ENCODE results near the gene U2AF2. TPM values are rescaled to one million over a fixed set of nuclear protein-coding genes. Genes with fewer than 3 reads are reported as not detected.

Gene U2AF2
- total RNA-seq, 1 experiment from 2014 or later, result 183 TPM

DNA sequence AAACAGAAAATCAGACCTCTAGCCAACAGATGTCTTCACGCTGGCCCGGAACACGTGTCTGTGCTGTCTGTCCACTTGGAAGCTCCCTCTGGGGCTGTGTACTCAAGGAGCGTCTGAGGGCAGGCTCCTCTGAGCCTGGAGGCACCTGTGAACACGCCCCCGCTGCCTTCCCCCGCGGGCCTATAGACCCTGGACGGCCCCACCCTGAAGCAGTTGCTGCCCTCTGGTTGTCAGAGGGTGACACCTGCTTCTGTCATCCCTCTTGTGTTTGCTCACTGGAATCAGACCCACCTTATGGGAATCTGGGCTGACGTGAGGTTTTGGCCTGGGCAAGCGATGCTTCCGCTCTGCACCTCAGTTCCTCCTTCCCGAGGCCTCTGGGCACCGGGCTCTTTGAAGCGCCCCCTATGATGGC, 39.4 kb downstream of the U2AF2 start:
- no peak for DNase-seq (ENCODE audit: low read depth in 1 of 2, low spot score in 2 of 2)
- Histone ChIP-seq H3K27me3 (replicated peaks) (no peaks in the 10 kb centered on the region), H3K27ac (no peak overlapping the region), H3K9me3 (replicated peaks) (no peaks in the 10 kb centered on the region), H3K4me1 (replicated peaks) (no peaks in the 10 kb centered on the region), H3K36me3 (peaks cover 65% of the 10 kb centered on the region), H3K4me3 (no peak overlapping the region)

DNA sequence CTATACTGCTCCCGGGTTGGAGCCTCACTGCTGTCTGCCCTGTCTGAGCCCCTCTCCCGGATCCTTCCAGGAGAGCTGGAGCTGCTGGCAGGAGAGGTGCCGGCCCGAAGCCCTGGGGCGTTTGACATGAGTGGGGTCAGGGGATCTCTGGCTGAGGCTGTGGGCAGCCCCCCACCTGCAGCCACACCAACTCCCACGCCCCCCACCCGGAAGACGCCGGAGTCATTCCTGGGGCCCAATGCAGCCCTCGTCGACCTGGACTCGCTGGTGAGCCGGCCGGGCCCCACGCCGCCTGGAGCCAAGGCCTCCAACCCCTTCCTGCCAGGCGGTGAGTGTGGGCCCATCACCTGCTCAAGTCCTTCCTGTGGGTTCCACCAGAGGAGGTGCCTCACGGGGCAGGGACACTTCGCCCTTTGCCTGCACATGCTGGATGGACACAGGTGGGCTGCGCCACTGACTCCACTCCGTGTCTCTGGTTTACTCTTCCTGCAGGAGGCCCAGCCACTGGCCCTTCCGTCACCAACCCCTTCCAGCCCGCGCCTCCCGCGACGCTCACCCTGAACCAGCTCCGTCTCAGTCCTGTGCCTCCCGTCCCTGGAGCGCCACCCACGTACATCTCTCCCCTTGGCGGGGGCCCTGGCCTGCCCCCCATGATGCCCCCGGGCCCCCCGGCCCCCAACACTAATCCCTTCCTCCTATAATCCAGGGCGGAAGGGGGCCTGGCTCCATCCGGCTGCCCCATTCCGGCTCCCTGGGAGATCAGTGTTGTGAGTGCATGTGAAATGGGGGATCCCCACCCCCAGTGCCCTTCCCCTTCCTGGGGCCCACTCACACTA, 40.0 kb downstream of the U2AF2 start:
- Histone ChIP-seq H3K36me3 (peaks cover 59% of the 10 kb centered on the region), H3K27me3 (replicated peaks) (no peaks in the 10 kb centered on the region), H3K9me3 (replicated peaks) (no peaks in the 10 kb centered on the region), H3K4me1 (replicated peaks) (no peaks in the 10 kb centered on the region), H3K4me3 (no peak overlapping the region), H3K27ac (no peak overlapping the region)
- no peak for DNase-seq (ENCODE audit: low read depth in 1 of 2, low spot score in 2 of 2)

DNA sequence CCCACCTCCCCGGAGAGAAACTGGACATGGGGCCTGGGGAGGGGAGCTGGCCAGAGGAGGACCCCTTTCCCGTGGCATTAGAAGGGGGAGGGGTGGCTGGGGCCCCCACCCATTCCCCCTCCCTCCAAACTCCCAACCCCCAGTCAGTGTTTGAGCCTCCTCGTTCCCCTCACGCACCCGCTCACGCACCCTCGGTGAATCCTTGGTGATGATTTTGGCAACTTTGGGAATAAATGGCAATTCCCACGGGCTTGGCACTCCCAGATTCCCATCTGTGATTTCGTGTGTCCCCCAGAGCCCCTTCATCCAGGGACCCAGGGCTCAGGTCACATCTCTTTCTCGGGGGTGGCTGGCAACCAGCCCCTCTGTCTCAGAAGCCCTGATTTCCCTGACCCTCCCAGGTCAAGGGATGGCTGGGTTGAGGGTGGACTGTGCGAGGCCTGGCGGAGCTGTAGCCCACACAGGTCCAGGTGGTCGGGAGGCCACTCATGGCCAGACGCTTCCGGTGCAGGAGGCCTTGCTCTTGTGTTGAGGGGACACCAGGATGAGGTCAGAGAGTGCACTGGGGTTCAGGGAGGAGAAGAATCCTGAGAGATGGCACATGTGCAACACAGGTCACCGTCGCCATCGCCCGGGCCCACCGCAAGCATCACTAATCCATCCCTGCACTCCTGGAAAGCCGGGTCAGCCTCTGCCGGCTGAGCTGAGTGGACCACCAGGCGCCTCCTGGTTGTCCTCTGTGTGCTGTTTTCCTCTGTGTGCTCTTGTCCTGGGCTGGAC, 40.9 kb downstream of the U2AF2 start:
- no peaks in the 10 kb centered on the region for H3K9me3 ChIP-seq (replicated peaks)
- DNase-seq (ENCODE audit: low read depth in 1 of 2, low spot score in 2 of 2), result no peak
- H3K27ac ChIP-seq, result no peak overlapping the region
- no peaks in the 10 kb centered on the region for H3K27me3 ChIP-seq (replicated peaks)
- H3K4me3 ChIP-seq, result no peak overlapping the region
- no peaks in the 10 kb centered on the region for H3K4me1 ChIP-seq (replicated peaks)
- H3K36me3 ChIP-seq, result peaks cover 51% of the 10 kb centered on the region

DNA sequence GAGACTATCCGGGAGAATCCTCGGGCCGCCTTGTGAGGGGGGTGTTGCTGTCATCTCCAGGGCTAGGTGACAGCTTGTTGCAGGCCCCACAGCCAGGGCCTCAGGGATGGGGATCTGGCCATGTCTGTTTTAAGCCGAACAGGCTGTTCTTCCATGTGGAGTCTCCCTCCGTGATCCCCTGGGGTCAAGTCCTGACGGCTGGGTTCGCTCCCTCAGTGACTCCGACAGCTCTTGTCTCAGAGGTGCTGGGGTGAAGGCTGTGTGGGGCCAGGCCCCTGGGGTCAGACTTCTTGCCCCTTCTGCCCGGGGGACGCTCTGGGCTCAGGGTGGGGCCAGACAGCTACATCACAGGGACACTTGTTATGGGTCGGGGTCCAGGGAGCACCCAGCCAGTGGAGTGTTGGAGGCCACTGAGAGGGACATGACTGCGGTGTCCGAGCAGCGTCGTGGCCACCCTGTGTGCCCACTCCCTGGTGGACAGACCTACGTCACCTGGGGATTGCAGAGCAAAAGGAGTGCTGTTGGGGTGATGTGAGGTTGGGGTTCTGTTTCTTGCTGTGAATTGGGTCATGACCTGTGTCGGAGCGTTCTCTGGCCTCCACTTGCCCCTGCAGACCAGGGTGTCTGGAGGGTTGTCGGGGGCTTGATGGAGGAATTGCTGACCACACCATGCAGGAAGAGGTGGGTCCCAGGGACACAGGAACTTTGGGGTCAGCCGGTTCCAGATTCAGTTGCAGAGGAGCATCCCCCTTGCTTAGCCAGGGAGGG, 41.6 kb downstream of the U2AF2 start:
- peaks cover 44% of the 10 kb centered on the region for H3K36me3 ChIP-seq
- H3K27me3 ChIP-seq (replicated peaks), result no peaks in the 10 kb centered on the region
- no peaks in the 10 kb centered on the region for H3K9me3 ChIP-seq (replicated peaks)
- H3K4me3 ChIP-seq, result no peak overlapping the region
- no peaks in the 10 kb centered on the region for H3K4me1 ChIP-seq (replicated peaks)
- no peak overlapping the region for H3K27ac ChIP-seq
- no peak for DNase-seq (ENCODE audit: low read depth in 1 of 2, low spot score in 2 of 2)

DNA sequence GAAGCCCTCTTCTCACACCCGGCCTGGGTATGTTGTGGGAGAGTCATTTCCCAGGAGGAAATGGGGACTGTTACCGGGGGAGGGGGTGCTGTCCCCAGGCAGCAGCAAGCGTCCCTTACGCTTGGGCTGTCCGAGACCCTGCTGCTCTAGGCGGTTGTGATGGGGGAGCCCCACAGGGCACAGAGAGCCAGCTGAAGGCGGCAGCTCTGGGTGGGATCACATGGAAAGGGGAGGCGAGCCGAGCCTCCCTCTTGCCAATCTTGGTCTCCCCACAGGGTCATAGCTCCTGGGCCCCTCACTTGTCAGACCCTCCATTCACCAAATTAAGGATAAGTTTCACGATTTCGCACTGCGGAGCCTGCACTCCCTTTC, 42.2 kb downstream of the U2AF2 start:
- Histone ChIP-seq H3K27ac (no peak overlapping the region), H3K9me3 (replicated peaks) (no peaks in the 10 kb centered on the region), H3K4me3 (no peak overlapping the region), H3K27me3 (replicated peaks) (no peaks in the 10 kb centered on the region), H3K36me3 (peaks cover 40% of the 10 kb centered on the region), H3K4me1 (replicated peaks) (no peaks in the 10 kb centered on the region)
- no peak for DNase-seq (ENCODE audit: low read depth in 1 of 2, low spot score in 2 of 2)

DNA sequence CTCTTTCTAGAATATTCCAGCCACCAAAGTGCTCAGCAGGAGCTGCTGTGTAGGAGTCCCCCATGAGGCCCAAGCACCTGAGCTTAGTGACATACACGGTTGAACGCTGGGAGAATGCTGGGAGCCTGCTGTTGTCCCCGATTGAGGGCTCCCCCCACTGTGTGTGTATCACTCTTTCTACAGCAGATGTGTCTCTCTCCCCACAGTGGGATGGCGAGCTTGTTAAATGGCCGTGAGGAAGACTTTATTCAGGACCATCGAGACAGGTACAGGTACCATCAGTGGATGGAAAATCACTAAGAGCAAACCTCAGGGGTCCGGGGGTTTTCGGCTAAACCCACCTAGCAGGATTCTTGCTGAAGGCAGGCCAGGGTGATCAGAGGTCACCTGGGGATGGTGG, 42.9 kb downstream of the U2AF2 start:
- no peaks in the 10 kb centered on the region for H3K9me3 ChIP-seq (replicated peaks)
- no peaks in the 10 kb centered on the region for H3K4me1 ChIP-seq (replicated peaks)
- DNase-seq (ENCODE audit: low read depth in 1 of 2, low spot score in 2 of 2), result no peak
- H3K4me3 ChIP-seq, result no peak overlapping the region
- peaks cover 38% of the 10 kb centered on the region for H3K36me3 ChIP-seq
- no peaks in the 10 kb centered on the region for H3K27me3 ChIP-seq (replicated peaks)
- no peak overlapping the region for H3K27ac ChIP-seq

DNA sequence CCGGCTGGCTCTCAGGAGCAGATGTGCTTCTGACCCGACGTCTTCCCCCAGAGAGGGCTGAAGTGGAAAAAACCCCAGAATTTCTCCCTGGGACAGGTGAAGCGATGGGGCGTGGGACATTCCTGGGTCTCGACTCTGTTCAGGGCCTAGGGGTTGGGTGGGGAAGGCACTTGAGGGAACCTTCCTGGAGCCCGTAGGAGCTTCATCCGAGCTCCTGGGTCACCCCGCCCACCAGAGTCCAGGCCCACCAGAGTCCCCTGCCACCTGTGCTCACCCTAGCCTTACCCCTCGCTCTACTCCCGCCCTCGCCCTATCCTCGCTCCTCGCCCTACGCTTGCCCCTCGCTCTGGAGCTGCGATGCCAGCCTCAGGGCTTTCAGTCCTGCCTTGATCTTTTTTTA, 43.4 kb downstream of the U2AF2 start:
- Histone ChIP-seq H3K27ac (no peak overlapping the region), H3K27me3 (replicated peaks) (no peaks in the 10 kb centered on the region), H3K4me1 (replicated peaks) (no peaks in the 10 kb centered on the region), H3K36me3 (peaks cover 33% of the 10 kb centered on the region), H3K4me3 (no peak overlapping the region), H3K9me3 (replicated peaks) (no peaks in the 10 kb centered on the region)
- no peak for DNase-seq (ENCODE audit: low read depth in 1 of 2, low spot score in 2 of 2)

DNA sequence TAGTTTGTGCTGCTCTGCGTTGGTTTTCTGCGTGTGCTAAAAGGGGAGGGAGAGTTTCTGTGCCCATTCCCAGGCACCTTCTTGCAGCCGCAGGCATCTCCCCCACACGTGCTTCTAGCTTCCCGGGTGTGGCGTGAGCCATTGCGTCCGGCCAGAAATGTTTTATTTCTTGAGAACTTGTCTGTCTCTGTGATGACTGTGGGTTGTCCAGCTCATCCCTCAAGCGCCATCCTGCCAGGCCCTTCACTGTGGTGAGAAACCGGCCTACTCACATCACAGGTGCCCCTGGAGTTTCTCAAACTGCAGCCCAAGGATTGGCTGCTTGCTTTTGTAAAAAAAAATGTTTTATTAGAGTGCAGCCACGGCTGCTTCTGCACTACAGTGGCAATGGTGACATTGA, 44.4 kb downstream of the U2AF2 start:
- H3K9me3 ChIP-seq (replicated peaks), result no peaks in the 10 kb centered on the region
- H3K4me1 ChIP-seq (replicated peaks), result no peaks in the 10 kb centered on the region
- H3K4me3 ChIP-seq, result no peak overlapping the region
- no peak overlapping the region for H3K27ac ChIP-seq
- no peak for DNase-seq (ENCODE audit: low read depth in 1 of 2, low spot score in 2 of 2)
- no peaks in the 10 kb centered on the region for H3K27me3 ChIP-seq (replicated peaks)
- peaks cover 26% of the 10 kb centered on the region for H3K36me3 ChIP-seq

DNA sequence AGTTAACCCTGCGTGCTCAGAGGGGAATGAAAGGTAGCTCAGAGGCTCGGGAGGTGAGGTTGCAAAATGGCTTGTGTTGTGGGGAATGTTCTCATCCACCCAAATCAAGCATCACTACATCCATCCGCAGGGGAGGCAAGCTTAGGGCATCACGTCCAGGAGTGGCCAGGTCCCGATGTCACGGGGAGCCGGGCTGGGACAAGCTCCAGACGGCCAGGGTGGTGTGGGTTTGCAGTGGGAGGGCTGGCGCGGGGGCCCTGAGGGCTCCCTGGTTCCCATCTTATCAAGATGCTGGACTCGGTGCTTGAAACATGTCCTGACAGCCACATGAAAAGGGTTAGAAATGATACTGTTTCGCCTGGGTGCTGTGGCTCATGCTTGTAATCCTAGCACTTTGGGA, 46.0 kb downstream of the U2AF2 start:
- no peak overlapping the region for H3K4me3 ChIP-seq
- H3K27ac ChIP-seq, result no peak overlapping the region
- peaks cover 14% of the 10 kb centered on the region for H3K36me3 ChIP-seq
- no peaks in the 10 kb centered on the region for H3K4me1 ChIP-seq (replicated peaks)
- H3K9me3 ChIP-seq (replicated peaks), result no peaks in the 10 kb centered on the region
- no peaks in the 10 kb centered on the region for H3K27me3 ChIP-seq (replicated peaks)
- DNase-seq (ENCODE audit: low read depth in 1 of 2, low spot score in 2 of 2), result no peak

DNA sequence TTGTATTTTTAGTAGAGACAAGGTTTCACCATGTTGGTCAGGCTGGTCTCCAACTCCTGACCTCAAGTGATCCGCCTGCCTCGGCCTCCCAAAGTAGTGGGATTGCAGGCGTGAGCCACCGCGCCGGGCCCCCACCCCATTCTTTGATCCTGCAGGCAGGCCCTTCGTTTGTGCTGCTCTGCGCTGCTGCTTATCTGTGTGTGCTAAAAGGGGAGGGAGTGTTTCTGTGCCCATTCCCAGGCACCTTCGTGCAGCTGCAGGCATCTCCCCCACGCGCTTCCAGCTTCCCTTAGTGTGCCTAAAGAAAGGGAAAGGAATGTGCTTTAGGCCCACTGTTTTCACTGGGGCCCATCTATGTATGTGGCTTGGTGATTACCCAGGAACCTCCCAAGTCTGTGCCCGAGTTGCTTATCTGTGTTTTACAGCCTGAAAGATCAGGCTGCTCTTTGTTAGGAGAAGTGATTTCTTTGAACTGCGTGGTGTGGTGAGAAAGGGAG, 47.3 kb downstream of the U2AF2 start:
- no peak for DNase-seq (ENCODE audit: low read depth in 1 of 2, low spot score in 2 of 2)
- no peak overlapping the region for H3K27ac ChIP-seq
- H3K4me3 ChIP-seq, result no peak overlapping the region

DNA sequence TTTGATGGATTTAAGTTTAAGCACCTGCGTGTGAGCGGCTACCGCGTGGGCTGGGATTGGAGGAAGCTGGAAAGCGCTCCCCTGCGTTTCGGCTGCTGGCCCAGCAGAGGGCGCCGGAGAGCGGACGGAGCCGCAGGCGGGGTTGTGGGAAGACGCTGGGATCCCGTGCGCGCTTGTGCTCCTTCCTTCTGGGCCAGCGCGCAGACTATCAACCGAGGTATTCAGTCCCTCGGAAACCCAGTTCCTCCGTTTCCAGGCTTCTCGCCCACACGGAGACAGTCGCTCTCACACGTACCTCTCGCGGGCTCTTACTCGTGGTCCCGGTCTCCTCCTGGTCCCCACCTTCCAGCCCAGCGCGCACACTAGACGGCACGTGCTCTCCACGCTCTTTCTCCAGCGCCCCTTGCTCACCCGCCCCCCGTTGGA, 49.0 kb downstream of the U2AF2 start:
- H3K27ac ChIP-seq, result no peak overlapping the region
- DNase-seq (ENCODE audit: low read depth in 1 of 2, low spot score in 2 of 2), result no peak
- H3K9me3 ChIP-seq (replicated peaks), result no peaks in the 10 kb centered on the region
- peaks cover 2% of the 10 kb centered on the region; the same call in 1 of the 2 replicates for H3K36me3 ChIP-seq
- 0 out of 2 replicates have a peak, but pooled peaks cover 7% of the 10 kb centered on the region for H3K27me3 ChIP-seq (replicated peaks)
- H3K4me3 ChIP-seq, result no peak overlapping the region
- no peaks in the 10 kb centered on the region for H3K4me1 ChIP-seq (replicated peaks)

More for the DNA sequence above, 47.3 kb downstream of the U2AF2 start:
- peaks cover 2% of the 10 kb centered on the region for H3K36me3 ChIP-seq
- no peaks in the 10 kb centered on the region for H3K9me3 ChIP-seq (replicated peaks)
- H3K4me1 ChIP-seq (replicated peaks), result no peaks in the 10 kb centered on the region
- no peaks in the 10 kb centered on the region for H3K27me3 ChIP-seq (replicated peaks)

DNA sequence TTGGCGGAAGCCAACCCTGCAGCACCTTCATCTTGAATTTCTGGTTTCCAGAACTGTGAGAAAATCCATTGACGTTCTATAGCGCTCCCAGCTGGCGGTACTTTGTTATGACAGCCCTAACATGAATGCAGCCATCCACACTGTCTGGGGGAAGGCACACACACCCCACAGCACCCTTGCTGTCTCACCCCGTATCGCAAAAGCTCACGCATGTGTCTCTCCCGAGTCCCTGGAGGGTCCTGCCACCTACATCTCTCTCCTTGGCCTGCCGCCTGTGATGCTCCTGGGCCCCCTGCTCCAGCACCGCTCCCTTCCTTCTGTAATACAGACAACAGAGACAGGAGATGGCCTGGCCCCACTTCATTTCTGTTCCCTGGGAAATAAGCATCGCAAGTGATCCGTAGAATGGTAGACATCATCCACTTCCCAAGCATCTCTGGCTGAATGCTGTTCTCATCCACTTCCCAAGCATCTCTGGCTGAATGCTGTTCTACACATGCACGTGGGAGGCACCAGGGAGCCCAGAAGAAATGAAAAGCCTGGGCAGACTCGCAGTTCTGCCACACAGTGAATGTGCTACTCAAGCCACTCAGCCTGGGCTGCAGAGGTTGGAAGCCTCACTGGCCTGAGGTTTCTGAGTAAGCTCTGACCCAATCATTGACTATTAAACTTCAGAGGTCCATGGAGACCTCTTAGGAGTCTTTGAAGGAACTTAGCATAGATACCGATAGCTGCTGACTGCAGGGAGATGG, 49.8 kb downstream of the U2AF2 start:
- H3K36me3 ChIP-seq, result peaks cover 2% of the 10 kb centered on the region; the same call in 1 of the 2 replicates
- H3K27me3 ChIP-seq (replicated peaks), result 0 out of 2 replicates have a peak, but pooled peaks cover 7% of the 10 kb centered on the region
- no peak overlapping the region for H3K4me3 ChIP-seq
- no peaks in the 10 kb centered on the region for H3K4me1 ChIP-seq (replicated peaks)
- no peak overlapping the region for H3K27ac ChIP-seq
- no peak for DNase-seq (ENCODE audit: low read depth in 1 of 2, low spot score in 2 of 2)
- no peaks in the 10 kb centered on the region for H3K9me3 ChIP-seq (replicated peaks)

DNA sequence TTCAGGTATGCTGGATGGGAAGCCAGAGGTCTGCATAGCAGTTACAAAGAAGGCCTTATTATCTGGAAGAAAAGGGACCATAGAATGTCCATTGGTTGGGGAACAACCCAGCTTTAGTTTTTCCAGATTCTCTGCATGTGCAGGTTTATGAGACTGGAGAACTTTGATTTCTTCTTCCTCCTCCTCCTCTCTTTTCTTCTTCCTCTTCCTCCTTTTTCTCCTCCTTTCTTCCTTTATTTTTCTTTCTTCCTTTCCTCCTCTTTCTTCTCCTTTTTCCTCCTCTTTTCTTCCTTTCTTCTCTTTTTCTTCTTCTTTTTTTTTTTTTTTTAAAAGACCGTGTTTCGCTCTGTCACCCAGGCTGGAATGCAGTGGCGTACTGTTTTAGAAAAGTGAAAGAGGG, 51.1 kb downstream of the U2AF2 start:
- Histone ChIP-seq H3K9me3 (replicated peaks) (no peaks in the 10 kb centered on the region), H3K27me3 (replicated peaks) (0 out of 2 replicates have a peak, but pooled peaks cover 7% of the 10 kb centered on the region), H3K27ac (no peak overlapping the region), H3K36me3 (peaks cover 2% of the 10 kb centered on the region; the same call in 1 of the 2 replicates), H3K4me1 (replicated peaks) (no peaks in the 10 kb centered on the region), H3K4me3 (no peak overlapping the region)
- DNase-seq (ENCODE audit: low read depth in 1 of 2, low spot score in 2 of 2), result no peak
